HG02840 (cell line): ENCODE data around the gene IFT57.

ENCODE experiments used
- ATAC-seq: cut with Tn5 transposase; IDR thresholded peaks from one replicate; pipeline ENCODE4 v1.9.1; 2021; ENCODE audit warnings: mild to moderate bottlenecking, moderate library complexity, moderate number of reproducible peaks; ENCODE audit not compliant: unreplicated experiment, low FRiP score

IFT57 gene

DNA sequence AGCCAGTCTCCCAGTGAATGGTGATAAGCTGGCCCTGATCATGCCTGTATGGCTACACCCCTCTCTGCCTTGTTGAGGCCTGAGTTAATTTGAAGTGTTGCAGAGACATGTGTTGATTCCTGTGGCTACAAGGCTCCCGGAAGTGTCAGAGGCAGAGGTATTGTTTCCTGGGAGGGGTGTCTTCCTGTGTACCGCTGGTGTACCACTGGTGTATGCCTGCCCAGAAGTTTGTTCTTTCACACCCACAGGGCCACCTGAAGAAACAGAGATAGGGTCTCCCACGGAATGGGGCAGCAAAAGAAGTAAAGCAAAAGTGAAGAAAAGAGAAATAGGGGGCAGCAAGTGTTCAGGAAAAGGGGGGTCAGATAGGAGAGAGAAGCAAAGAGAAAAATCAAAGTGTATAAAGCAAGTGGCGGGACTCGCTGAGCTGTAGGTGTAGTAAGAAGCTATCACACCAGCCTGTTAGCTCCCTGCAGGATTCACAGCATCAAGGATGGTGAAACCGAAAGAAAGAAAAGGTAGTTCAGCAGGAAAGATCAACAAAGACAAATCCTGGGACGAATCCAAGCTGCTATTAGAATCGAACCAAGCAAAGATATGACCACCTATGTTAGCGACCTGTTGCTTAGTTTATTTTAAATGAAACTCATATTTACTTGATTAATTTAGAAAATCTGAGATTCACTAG lies 94.8 kb downstream of the IFT57 start:
- no peak for ATAC-seq

DNA sequence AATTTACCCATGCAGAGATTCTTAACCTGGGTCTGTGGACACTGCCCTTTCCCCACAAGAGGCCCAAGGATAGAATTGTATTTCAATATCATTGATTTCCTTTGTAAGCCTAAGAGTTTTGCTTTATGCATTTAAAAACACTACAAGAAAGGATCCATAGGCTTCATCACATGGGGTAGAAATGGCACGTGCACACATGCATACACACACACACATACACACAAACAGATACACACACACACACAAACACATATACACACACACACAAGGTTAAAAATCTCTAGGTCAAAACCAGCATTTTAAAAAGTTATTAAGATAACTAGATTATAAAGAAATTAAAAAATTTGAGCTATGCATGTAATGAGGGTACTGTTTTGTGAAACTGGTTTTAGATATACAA lies 95.9 kb downstream of the IFT57 start:
- no peak for ATAC-seq

DNA sequence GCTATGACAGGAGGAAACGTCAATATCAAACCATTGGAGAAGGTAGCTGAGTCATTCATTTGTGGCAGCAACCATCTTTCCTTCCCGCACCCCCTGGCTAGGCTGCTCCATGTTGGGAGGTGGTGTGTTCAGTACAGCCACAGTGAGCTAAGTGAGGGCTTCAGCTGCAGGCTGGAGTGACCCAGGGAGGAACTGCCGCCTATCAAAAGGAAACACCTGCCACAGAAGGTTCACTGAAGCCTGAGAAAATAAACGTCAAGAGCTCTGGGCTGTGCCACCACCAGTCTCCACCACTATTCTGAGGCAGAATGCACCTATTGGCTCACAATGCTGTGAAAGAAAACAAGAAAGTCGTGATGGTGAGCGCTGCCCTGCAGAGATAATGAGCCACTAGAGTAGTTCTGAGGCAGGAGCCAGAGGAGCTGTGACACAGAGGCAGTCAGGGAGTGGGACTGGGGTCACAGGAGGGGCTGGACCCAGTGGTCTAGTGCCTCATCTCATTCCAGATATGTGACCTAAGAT lies 96.6 kb downstream of the IFT57 start:
- peak; percentile 52 for ATAC-seq

DNA sequence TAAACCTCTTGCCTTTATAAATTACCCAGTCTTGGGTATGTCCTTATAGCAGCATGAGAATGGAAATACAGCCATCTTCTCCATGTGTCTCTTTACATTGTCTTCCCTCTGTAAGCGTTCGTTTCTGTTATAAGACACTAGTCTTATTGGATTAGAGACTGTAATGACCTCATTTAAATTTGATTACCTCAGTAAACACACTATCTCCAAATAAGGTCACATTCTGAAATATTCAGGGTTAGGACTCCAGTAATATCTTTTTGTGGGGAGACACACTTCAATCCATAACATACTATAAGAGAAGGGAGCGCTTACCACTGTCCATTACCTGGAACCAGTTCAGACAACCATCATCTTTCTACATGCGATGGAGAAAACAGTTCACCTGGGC lies 97.1 kb downstream of the IFT57 start:
- no peak for ATAC-seq

DNA sequence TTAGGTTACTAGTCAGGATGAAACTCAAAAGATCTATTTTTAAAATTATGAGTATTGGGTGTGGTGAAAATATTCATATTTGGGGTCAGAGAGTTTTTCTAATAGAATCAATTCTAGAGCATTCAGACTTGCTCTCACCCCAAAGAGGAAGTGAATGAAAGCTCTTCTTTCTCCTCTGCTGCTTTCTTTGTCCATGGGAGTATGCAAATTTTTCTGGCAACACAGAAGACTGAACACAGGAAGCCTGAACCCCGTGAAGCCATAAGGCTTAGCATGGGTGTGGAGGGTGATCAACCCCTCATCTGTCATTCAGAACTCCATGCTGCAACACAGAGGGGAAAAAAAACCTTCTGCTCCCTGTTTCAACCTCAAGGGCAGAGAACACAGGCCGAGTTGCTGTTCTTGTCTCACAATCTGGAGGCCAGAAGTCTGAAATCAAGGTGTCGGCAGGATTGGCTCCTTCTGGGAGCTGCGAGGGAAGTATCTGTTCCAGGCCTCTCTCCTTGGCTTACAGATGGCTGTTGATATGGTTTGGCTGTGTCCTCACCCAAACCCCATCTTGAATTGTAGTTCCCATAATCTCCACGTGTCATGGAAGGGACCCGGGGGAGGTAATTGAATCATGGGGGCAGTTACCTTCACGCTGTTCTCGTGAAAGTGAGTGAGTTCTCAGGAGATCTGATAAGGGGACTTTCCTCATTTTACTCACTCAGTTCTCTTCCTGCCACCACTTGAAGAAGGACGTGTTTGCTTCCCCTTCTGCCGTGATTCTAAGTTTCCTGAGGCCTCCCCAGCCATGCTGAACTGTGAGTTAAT lies 97.7 kb downstream of the IFT57 start:
- peak; percentile 85 for ATAC-seq

DNA sequence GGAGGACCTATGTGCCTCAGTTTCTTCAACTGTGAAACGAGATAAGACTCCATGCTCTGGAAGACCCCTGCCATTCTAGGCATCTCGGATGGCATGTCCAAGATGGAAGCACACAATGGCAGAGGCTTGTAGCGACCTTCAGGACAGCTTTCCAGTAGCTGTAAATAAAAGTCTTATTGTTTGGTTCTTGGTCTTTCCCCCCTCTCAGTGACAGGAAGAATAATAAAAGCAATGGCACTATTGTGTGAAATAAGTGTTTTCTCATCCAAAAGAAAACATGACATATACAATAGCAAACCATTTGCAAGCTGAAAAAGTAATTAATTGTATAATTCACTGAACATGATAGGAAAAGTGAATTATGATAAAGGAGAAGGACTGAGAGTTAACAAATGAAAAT lies 98.9 kb downstream of the IFT57 start:
- no peak for ATAC-seq

DNA sequence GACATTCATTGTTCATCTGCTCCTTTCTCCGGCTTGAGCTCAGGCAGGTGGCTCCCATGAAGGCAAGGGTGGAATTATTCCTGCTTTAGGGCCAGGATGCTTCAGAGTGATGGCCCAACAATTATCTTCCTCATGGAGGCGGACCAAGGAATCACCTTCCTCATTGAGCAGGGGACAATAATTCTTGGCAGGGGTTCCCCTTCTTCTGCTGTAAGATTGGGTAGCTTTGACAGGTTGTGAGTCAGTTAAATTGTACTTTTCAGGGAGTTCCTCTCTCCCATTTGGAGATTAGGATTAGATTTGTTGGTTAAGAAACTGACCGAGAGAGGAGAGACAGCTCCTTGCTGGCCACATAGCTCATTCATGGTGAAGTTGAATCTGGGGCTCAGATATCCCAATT lies 99.9 kb downstream of the IFT57 start:
- ATAC-seq: no peak

DNA sequence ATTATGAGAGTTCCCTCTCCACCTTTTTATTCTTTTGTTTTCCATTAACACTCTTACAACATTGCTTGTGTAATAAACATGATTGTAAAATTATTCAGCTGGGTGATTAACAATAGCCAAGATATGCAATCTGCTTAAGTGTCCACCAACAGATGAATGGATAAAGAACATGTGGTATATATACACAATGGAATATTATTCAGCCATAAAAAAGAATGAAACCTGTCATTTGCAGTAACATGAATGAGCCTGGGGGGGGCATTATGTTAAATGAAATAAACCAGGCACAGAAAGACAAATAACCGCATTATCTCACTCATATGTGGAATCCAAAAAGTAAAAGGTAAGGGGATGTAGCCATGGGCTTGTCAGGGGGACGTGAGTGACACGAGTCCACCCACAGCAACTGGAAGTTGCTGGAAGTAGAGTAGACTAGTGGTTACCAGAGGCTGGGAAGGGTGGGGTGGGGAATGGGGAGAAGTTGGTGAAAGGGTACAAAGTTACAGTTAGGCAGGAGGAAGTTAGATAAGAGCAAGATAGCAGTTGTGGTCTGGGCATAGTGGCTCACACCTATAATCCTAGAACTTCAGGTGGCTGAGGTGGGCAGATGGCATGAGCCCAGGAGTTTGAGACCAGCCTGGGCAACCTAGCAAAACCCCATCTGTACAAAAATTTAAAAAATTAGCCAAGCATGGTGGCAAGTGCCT lies 102.7 kb downstream of the IFT57 start:
- no peak for ATAC-seq

DNA sequence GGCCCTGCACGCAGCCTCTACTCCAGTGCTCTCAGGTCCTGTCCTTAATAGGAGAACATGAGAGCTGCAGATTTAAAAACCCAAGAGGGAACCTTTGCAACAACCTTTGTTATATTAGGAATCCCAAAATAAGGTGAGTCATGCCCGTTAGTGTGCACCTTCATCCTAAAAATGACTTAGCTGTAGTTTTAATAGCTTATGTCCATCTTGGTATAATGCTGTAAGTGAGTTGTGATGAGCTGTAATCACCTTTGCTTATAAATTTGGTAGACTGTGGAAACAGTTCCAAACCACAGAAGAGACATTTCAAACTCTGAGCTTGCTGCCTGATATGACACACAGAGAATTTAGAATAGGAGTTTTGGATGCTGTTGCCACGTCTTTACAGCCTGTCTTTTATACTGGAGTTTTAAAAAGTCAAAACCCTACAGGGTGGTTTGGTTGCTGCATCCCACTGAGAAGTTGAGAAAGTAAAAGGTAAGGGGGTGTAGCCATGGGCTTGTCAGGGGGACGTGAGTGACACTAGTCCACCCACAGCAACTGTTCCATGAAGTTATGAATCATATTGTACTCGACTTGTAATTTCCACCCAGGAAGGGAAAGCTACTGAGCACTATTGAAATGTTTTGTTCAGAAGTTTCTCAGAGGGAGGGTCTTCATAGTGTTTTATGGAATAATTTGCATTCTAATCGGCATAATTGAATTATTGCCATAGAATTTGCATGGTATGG lies 104.0 kb downstream of the IFT57 start:
- ATAC-seq: no peak

DNA sequence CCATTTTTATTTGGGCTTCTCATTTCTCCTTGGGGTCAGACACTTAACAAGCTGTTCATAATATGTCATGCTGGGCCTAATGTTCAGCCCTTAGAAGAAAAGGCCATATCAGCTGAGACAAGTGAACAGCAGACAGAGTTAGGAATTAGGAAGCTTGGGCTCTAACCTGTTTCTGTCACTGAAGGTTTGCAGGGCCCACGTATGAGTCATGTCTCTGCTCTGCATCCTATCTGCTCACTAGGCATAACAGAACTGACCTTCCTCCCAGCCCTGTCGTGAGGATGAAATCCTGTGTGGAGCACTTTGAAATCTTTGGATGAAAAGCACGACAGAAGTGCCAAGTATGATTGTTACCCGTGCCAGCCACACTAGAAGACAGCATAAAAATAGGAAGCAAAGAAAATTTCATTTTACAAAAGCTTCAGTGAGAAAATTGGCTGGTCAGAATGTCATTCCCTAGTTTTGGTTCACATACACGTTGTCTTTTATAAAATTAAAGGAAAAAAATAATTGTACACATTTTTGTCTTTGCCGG lies 104.9 kb downstream of the IFT57 start:
- no peak for ATAC-seq

DNA sequence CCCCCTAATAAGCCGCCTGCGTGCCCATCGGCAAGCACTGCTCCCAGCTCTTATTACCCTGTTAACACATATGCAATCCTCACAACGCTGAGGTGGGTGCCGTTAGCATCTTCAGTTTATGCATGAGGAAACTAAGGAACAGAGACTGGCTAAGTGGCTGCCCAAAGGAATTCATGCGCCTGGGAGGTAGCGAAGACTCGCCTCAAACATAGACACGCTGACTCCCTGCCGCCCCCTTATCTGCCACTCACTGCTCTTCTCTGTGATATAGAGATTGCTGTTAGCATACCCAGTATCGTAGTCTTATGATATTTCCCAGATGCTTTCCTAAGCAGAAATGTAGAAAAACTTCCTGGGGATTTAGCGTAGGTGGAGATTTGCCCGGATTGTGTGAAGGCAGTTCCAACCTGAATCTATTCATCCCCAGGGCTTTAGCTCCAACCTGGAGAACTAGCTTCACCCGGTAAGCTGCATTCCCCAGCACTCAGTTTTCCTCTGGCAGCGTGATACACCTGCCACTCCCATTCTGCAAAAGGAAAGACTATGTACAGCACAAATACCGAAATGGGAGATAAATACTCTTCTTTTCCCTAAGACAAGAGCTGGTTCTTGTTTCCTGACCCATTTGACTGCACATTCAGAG lies 107.7 kb downstream of the IFT57 start:
- no peak for ATAC-seq

DNA sequence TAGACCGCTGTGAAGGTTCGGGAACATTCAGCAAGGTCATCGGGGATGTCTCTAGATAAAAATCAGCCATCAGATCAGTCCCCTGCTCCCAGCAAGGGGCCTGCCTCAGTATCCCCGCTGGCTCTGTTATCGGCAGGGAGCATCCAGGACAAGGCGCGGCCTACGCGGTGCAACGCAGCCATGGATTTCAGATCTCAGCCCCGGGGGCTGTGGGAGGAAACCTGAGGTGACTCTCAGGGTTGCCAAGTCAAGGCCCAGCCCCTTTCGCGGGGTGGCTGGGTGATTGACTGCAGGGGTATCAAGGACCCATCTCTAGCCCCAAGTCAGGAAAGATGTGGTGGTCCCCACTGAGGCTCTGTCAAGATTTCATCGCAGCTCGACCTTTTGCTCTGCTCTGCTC lies 108.2 kb downstream of the IFT57 start:
- ATAC-seq: no peak

DNA sequence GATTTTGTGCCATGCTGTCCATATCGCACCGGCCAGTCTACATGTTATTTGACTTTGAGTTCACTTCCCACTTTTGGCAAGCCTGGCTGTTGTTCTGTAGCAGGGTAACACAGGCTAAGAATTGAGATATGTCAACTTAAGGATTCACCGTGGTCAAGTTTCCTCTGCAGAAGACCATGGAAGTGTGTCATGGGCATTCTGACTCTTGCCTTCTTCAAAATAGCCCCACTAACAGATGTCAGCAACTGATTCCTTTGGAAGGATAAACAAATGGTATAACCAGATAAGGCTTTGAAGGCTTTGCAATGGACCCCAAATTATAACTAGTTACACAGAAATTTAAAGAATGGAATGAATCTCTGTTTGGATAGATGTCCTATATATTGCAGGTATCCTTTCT lies 111.3 kb downstream of the IFT57 start:
- ATAC-seq: no peak
